C4-2B (cell line): ENCODE data around the gene MN1.
A peak's percentile ranks its signal among the peaks of the same experiment; 100 is the strongest.

Source experiments
- H3K27ac ChIP-seq: fragments of 450-650 bp; 2 replicates; pipeline ENCODE4 v1.5.1; 2017
- CTCF ChIP-seq: fragments of 450-650 bp; conservative IDR thresholded peaks from 2 replicates; pipeline ENCODE4 v1.5.1; 2017; ENCODE audit warnings: mild to moderate bottlenecking
- ZFX ChIP-seq: fragments of 450-650 bp; IDR thresholded peaks from 2 replicates; pipeline ENCODE4 v1.6.1; 2017

Gene MN1

GRCh38 chr22:27771637-27772036, 29.9 kb downstream of the MN1 start:
- TF ChIP-seq CTCF (no peak), ZFX (no peak)
- no peak overlapping the region for H3K27ac ChIP-seq

- TF ChIP-seq CTCF (no peak), ZFX (no peak)
- no peak overlapping the region for H3K27ac ChIP-seq
Measured at GRCh38 chr22:27769012-27769411, 32.5 kb downstream of the MN1 start.

- H3K27ac ChIP-seq: no peak overlapping the region
- no peak for TF ChIP-seq CTCF
- TF ChIP-seq ZFX: no peak
Measured at GRCh38 chr22:27768027-27768653, 33.4 kb downstream of the MN1 start.

- TF ChIP-seq ZFX: no peak
- no peak for TF ChIP-seq CTCF
- no peak overlapping the region for H3K27ac ChIP-seq
Measured at GRCh38 chr22:27766679-27767078, 34.9 kb downstream of the MN1 start.

GRCh38 chr22:27765706-27766291, 35.8 kb downstream of the MN1 start:
- TF ChIP-seq ZFX (no peak), CTCF (no peak)

GRCh38 chr22:27764722-27765236, 36.8 kb downstream of the MN1 start:
- TF ChIP-seq CTCF: no peak
- no peak for TF ChIP-seq ZFX
- H3K27ac ChIP-seq: peak overlapping the region; percentile 25

More at GRCh38 chr22:27765706-27766291, 35.8 kb downstream of the MN1 start:
- H3K27ac ChIP-seq: peak overlapping the region; percentile 22; the same call in 1 of the 2 replicates

- TF ChIP-seq CTCF (no peak), ZFX (no peak)
- no peak overlapping the region for H3K27ac ChIP-seq
Measured at GRCh38 chr22:27761665-27762064, 39.9 kb downstream of the MN1 start.
